ENCODE measurements around the gene PCDHA13.

PCDHA13 gene

DNA sequence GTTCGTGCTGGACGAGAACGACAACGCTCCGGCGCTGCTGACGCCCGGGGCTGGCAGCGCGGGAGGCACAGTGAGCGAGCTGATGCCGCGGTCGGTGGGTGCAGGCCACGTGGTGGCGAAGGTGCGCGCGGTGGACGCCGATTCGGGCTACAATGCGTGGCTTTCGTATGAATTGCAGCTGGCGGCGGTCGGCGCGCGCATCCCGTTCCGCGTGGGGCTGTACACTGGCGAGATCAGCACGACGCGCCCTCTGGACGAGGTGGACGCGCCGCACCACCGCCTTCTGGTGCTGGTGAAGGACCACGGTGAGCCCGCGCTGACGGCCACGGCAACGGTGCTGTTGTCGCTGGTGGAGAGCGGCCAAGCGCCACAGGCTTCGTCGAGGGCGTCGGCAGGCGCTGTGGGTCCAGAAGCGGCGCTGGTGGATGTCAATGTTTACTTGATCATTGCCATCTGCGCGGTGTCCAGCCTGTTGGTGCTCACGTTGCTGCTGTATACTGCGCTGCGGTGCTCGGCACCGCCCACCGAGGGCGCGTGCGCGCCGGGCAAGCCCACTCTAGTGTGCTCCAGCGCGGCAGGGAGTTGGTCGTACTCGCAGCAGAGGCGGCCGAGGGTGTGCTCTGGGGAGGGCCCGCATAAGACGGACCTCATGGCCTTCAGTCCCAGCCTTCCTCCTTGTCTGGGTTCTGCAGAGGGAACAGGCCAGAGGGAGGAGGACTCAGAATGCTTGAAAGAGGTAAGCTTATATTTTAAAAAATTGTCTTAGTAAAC lies 2.2 kb downstream of the PCDHA13 start:
- no peak for TF ChIP-seq SP1 (IDR thresholded peaks at IDR 0.05)
- TF ChIP-seq ZNF384 (IDR thresholded peaks at IDR 0.05) = no peak
- no peak for TF ChIP-seq SUZ12 (IDR thresholded peaks at IDR 0.05)
- no peak for TF ChIP-seq L3MBTL2 (conservative IDR thresholded peaks at IDR 0.05)
- no peak for TF ChIP-seq NFRKB (IDR thresholded peaks at IDR 0.05)
- TF ChIP-seq FOXA1 (IDR thresholded peaks at IDR 0.05) = no peak
- TF ChIP-seq HDGF (IDR thresholded peaks at IDR 0.05; ENCODE audit: borderline replicate concordance) = no peak
- TF ChIP-seq BHLHE40 (IDR thresholded peaks at IDR 0.05; ENCODE audit: borderline replicate concordance) = no peak
- TF ChIP-seq TARDBP (IDR thresholded peaks at IDR 0.05) = no peak
- no peak for TF ChIP-seq LEF1 (IDR thresholded peaks at IDR 0.05; ENCODE audit: borderline replicate concordance)
- no peak for DNase-seq (ENCODE audit: extremely low spot score)
- ChIA-PET CTCF (no interaction called here), POLR2A (no interaction called here)

DNA sequence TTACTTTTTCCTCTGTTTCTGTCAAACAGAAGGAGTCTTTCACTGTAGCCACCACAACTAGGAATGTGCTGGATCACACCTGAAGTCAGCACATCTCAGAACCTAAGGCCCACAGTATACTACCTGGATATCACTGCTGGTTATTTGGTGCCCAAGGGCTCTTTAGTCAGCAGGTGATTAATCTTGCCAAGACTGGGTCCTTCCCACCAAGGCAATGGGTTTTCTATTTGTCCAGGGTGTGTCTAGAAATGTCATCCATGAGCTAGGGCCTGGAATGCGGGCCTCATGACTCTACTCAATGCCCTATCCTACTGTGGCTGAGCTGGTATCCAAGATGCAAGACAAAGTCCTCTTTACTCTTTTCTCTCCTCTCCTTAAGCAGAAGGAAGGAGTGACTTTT lies 34.4 kb downstream of the PCDHA13 start:
- ChIA-PET CTCF (interaction anchor here (1.2 kb wide), 1 partner anchor 9 kb away, joined by 3 read pairs; the partner anchor contains the start of gene PCDHAC1), POLR2A (no interaction called here)
- TF ChIP-seq, protein P1, sequence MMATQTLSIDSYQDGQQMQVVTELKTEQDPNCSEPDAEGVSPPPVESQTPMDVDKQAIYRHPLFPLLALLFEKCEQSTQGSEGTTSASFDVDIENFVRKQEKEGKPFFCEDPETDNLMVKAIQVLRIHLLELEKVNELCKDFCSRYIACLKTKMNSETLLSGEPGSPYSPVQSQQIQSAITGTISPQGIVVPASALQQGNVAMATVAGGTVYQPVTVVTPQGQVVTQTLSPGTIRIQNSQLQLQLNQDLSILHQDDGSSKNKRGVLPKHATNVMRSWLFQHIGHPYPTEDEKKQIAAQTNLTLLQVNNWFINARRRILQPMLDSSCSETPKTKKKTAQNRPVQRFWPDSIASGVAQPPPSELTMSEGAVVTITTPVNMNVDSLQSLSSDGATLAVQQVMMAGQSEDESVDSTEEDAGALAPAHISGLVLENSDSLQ (IDR thresholded peaks at IDR 0.05) = no peak
- TF ChIP-seq FOXM1 (IDR thresholded peaks at IDR 0.05; ENCODE audit: borderline replicate concordance) (no peak), ELF4 (IDR thresholded peaks at IDR 0.05) (no peak), CTBP1 (IDR thresholded peaks at IDR 0.05; ENCODE audit: borderline replicate concordance) (no peak)
- DNase-seq (ENCODE audit: extremely low spot score) = no peak

DNA sequence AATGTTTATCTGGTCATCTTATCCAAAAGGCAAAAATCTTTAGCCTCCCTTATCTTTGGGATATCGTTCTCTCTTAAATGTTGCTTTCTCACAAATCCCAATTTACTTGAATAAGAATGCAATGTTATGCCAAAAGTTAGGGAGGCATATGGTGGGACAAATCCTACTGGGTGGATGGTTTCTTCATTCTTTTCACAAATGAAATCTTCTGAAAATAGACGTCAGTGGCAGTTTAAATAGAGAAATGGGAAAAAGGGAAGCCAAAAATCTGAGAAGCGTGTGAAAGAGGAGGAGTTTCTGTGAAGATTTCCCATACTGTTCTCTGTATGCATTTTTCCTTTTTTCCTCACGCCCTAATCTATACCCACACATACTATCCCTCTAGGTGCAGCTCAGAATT lies 41.7 kb downstream of the PCDHA13 start:
- DNase-seq (ENCODE audit: extremely low spot score) = no peak
- TF ChIP-seq CTBP1 (IDR thresholded peaks at IDR 0.05; ENCODE audit: borderline replicate concordance) (no peak), L3MBTL2 (conservative IDR thresholded peaks at IDR 0.05) (no peak), ARNT (IDR thresholded peaks at IDR 0.05) (no peak), HDGF (IDR thresholded peaks at IDR 0.05; ENCODE audit: borderline replicate concordance) (no peak), ZNF384 (IDR thresholded peaks at IDR 0.05) (no peak), NFRKB (IDR thresholded peaks at IDR 0.05) (no peak), SP1 (IDR thresholded peaks at IDR 0.05) (no peak), FOXM1 (IDR thresholded peaks at IDR 0.05; ENCODE audit: borderline replicate concordance) (no peak)
- TF ChIP-seq, protein P1 (IDR thresholded peaks at IDR 0.05) = no peak
- CTCF ChIA-PET = interaction anchor here (0.5 to 1.0 kb wide), 2 partner anchors 42 to 116 kb away, joined by 3 read pairs; no protein-coding TSS in a partner anchor
- POLR2A ChIA-PET = no interaction called here

DNA sequence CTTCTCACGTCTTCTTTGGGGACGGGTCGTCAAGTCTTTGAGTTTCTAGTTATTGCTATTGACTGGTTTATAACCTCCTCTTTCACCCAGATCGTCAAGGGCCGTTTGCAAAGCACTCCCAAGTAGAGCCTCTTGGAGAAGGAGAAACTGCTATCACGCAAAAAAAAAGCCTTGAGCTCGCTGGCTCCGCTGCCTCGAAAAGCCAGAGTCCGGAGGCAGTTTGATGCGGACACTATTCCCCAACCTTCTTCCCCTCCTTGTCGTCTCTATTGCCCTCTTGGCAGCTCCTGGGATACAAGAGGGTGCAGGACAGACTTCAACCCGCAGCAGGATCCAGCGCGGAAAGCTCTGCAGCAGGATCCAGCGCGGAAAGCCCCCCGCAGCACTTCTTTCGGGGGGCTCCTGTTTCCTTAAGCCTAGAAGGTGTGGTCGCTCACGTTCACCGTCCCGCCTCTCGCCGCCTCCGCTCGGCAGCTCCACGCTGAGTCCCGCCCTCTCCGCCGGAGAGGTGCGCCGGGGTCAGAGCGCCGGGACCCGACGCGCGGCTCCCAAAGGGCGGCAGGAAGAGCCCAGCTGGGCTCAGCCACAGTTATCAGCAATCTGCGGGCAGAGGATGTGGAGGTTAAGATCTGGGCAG lies 44.0 kb downstream of the PCDHA13 start, which contains the start of gene PCDHAC1:
PCDHAC1 (plus strand) TSS at position 494 of the 637 bp plus-strand sequence. CDS start 594 bp downstream, outside the sequence.
- POLR2A ChIA-PET = interaction anchor here (1.6 to 1.7 kb wide), 2 partner anchors 57 to 114 kb away, joined by 4 to 11 read pairs; partner anchors contain the start of gene PCDHA11

DNA sequence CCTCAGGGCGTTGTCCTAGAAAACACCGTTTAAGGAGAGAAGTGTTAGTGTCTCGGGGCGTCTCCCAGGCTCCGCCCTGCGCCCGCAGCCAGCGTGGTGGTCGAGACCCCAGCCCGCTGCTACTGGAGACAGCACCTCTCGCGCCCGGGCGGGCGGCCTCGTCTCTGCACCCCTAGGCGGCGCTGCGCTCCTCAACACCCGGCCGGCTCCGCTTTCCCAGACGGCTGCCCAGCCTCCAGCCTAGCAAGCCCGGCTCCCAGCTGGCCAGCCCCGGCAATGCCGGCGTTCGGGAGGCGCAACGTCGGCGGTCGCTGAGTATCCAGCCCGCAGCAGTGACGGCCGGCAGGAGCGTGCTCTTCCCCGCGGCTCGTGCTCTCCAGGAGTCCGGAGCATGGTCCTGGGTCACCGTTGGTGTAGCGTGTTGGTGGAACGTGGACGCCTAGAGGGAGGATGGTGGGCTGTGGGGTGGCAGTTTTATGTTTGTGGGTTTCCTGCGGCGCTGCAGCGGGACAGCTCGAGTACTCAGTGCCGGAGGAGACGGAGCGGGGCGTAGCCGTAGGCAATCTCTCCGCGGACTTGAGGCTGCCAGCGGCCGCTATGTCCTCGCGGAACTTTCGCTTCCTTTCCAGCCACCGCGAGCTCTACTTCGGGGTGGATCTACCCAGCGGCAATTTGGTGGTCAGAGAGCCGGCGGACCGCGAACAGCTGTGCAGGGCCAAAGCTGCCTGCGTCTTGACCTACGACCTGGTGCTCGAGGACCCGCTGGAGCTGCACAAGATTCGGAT lies 44.7 kb downstream of the PCDHA13 start:
- POLR2A ChIA-PET = interaction anchor here (0.8 to 1.7 kb wide), 3 partner anchors 57 to 115 kb away, joined by 4 to 11 read pairs (median 4); partner anchors contain the start of gene PCDHA11
- peak; percentile 73 for DNase-seq (ENCODE audit: extremely low spot score)

More for the DNA sequence above, 44.0 kb downstream of the PCDHA13 start, which contains the start of gene PCDHAC1:
- TF ChIP-seq FOXM1 (IDR thresholded peaks at IDR 0.05; ENCODE audit: borderline replicate concordance) = no peak
- TF ChIP-seq ELF4 (IDR thresholded peaks at IDR 0.05) = no peak
- TF ChIP-seq, protein P1 (IDR thresholded peaks at IDR 0.05) = no peak
- TF ChIP-seq HDGF (IDR thresholded peaks at IDR 0.05; ENCODE audit: borderline replicate concordance) = no peak
- TF ChIP-seq FOXA1 (IDR thresholded peaks at IDR 0.05) = no peak
- no peak for TF ChIP-seq ARNT (IDR thresholded peaks at IDR 0.05)
- CTCF ChIA-PET = interaction anchor here (0.6 to 3.4 kb wide), 7 partner anchors 9 to 115 kb away, joined by 3 to 47 read pairs (median 7); partner anchors contain the start of gene PCDHA11
- DNase-seq (ENCODE audit: extremely low spot score) = no peak

More for the DNA sequence above, 44.7 kb downstream of the PCDHA13 start:
- CTCF ChIA-PET = interaction anchor here (0.7 to 3.4 kb wide), 10 partner anchors 9 to 114 kb away, joined by 3 to 47 read pairs (median 6); partner anchors contain the start of gene PCDHA11
- TF ChIP-seq, protein P1 (IDR thresholded peaks at IDR 0.05) = no peak
- no peak for TF ChIP-seq TARDBP (IDR thresholded peaks at IDR 0.05)
- TF ChIP-seq FOXM1 (IDR thresholded peaks at IDR 0.05; ENCODE audit: borderline replicate concordance) = no peak
- TF ChIP-seq SP1 (IDR thresholded peaks at IDR 0.05) = no peak
- TF ChIP-seq FOXA1 (IDR thresholded peaks at IDR 0.05) = no peak
- no peak for TF ChIP-seq LEF1 (IDR thresholded peaks at IDR 0.05; ENCODE audit: borderline replicate concordance)
- TF ChIP-seq HDGF (IDR thresholded peaks at IDR 0.05; ENCODE audit: borderline replicate concordance) = no peak
- TF ChIP-seq CTBP1 (IDR thresholded peaks at IDR 0.05; ENCODE audit: borderline replicate concordance) = no peak
- no peak for TF ChIP-seq FOXK2 (IDR thresholded peaks at IDR 0.05)
- TF ChIP-seq ELF4 (IDR thresholded peaks at IDR 0.05) = no peak
- no peak for TF ChIP-seq SUZ12 (IDR thresholded peaks at IDR 0.05)
- TF ChIP-seq ARNT (IDR thresholded peaks at IDR 0.05) = no peak
- TF ChIP-seq NFRKB (IDR thresholded peaks at IDR 0.05) = no peak
- TF ChIP-seq BHLHE40 (IDR thresholded peaks at IDR 0.05; ENCODE audit: borderline replicate concordance) = no peak
- TF ChIP-seq ZNF384 (IDR thresholded peaks at IDR 0.05) = no peak

Measured in HEK293T (cell line).